ENCODE results near the gene KRT13.

KRT13 gene

GRCh38 chr17:41505007-41505808 is at the start of gene KRT13:
TSS of gene KRT13 (minus strand) at chr17:41505612. CDS start at chr17:41505550, 62 bp downstream.
- no peak for DNase-seq (ENCODE audit: low spot score)
- no peak for TF ChIP-seq CTCF (IDR thresholded peaks at IDR 0.05; ENCODE audit: extremely low read depth, missing control alignments)

GRCh38 chr17:41553987-41554680 is 48.7 kb upstream of the KRT13 start:
- no peak for TF ChIP-seq CTCF (IDR thresholded peaks at IDR 0.05; ENCODE audit: extremely low read depth, missing control alignments)
- no peak for DNase-seq (ENCODE audit: low spot score)

GRCh38 chr17:41553176-41553575 is 47.8 kb upstream of the KRT13 start:
- DNase-seq (ENCODE audit: low spot score): no peak
- TF ChIP-seq CTCF (IDR thresholded peaks at IDR 0.05; ENCODE audit: extremely low read depth, missing control alignments): no peak

- TF ChIP-seq CTCF (IDR thresholded peaks at IDR 0.05; ENCODE audit: extremely low read depth, missing control alignments): no peak
- DNase-seq (ENCODE audit: low spot score): no peak
These were observed 47.0 kb upstream of the KRT13 start for GRCh38 chr17:41552455-41552854.

GRCh38 chr17:41551365-41551764 is 46.0 kb upstream of the KRT13 start:
- no peak for TF ChIP-seq CTCF (IDR thresholded peaks at IDR 0.05; ENCODE audit: extremely low read depth, missing control alignments)
- DNase-seq (ENCODE audit: low spot score): no peak

GRCh38 chr17:41549596-41550039 is 44.2 kb upstream of the KRT13 start:
- TF ChIP-seq CTCF (IDR thresholded peaks at IDR 0.05; ENCODE audit: extremely low read depth, missing control alignments): no peak
- DNase-seq (ENCODE audit: low spot score): no peak
